Vagina (tissue), 2 donors: ENCODE data around the gene MYL11.

Experiments used
- POLR2A ChIP-seq, 2 donors: fragments of 450-650 bp; IDR thresholded peaks; one replicate each; pipeline ENCODE4 v1.6.1; 2017; ENCODE audit warnings: antibody characterized with exemption in 2 of 2, mild to moderate bottlenecking in 2 of 2, moderate library complexity in 2 of 2
- POLR2AphosphoS5 ChIP-seq, 2 donors: sonication (generic); formaldehyde crosslinking; IDR thresholded peaks; one replicate each; pipeline ENCODE4 v1.9.0; 2017; ENCODE audit warnings: antibody characterized with exemption in 2 of 2, mild to moderate bottlenecking in 2 of 2, low read depth in 1 of 2; ENCODE audit not compliant: insufficient read depth in 1 of 2
- TF ChIP-seq, protein P1 (sequence below), 3 experiments: fragments of 450-650 bp in 2 of 3; fragments of 200-600 bp in 1 of 3; sonication (generic) in 1 of 3; IDR thresholded peaks; one replicate each; pipeline ENCODE4 v1.5.1; 2017 to 2019; ENCODE audit warnings: antibody characterized with exemption in 3 of 3, mild to moderate bottlenecking in 2 of 3, moderate library complexity in 2 of 3

DNA sequence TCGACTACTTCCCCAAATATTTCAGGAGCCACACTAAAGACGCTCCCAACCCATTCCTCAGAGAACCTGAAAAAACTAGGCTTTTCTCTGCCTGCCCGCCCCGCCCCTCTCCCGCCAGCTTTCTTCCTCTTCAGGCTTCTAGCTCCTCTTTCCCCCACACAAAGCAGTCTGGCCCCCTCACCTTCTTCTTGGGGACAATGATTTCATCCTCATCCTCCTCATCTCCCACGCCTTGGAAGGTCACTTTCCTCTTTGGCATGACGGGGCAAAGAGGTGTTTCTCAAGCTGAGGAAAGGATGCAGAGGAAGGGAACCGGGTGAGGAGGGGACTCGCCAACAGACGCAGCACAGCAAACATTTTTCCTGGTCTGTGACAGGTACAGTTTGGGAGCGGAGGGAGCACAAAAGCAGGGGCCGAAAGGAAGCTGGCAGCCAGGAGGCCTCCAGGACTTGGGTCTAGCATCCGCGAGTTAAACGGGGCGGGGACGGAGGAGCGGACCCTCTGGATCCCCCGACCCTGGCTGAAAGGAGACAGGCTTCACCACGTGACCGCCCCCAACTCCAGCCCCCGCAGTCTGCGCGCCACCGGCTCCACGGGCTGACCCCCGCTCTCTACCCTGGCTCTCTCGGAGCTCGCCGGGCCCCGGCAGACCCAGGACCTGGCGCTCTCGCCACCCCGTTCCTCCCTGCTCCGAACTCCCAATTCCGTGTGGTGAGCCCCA lies 20.0 kb upstream of the MYL11 start:
- TF ChIP-seq, protein P1, sequence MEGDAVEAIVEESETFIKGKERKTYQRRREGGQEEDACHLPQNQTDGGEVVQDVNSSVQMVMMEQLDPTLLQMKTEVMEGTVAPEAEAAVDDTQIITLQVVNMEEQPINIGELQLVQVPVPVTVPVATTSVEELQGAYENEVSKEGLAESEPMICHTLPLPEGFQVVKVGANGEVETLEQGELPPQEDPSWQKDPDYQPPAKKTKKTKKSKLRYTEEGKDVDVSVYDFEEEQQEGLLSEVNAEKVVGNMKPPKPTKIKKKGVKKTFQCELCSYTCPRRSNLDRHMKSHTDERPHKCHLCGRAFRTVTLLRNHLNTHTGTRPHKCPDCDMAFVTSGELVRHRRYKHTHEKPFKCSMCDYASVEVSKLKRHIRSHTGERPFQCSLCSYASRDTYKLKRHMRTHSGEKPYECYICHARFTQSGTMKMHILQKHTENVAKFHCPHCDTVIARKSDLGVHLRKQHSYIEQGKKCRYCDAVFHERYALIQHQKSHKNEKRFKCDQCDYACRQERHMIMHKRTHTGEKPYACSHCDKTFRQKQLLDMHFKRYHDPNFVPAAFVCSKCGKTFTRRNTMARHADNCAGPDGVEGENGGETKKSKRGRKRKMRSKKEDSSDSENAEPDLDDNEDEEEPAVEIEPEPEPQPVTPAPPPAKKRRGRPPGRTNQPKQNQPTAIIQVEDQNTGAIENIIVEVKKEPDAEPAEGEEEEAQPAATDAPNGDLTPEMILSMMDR (IDR thresholded peaks at IDR 0.05): no peak
- TF ChIP-seq POLR2A (IDR thresholded peaks at IDR 0.05): no peak
- no peak for TF ChIP-seq POLR2AphosphoS5 (IDR thresholded peaks at IDR 0.05; ENCODE audit: insufficient read depth in 1 of 2, low read depth in 1 of 2)
